H1 (cell line): ENCODE data around the gene DUSP7. TPM values are rescaled to one million over a fixed set of nuclear protein-coding genes. Genes with fewer than 3 reads are reported as not detected.

ENCODE experiments used
- CHD7 ChIP-seq: fragments of 300-600 bp; sonication (generic); IDR thresholded peaks from 2 replicates; pipeline ENCODE4 v1.7.1; 2012; ENCODE audit warnings: low read length, moderate library complexity, mild to moderate bottlenecking, inconsistent platforms; ENCODE audit not compliant: insufficient replicate concordance
- POU5F1 ChIP-seq: IDR thresholded peaks from 2 replicates; pipeline ENCODE4 v1.6.1; 2011; ENCODE audit warnings: low read depth, mild to moderate bottlenecking, low read length, moderate library complexity
- RAD21 ChIP-seq, 2 experiments: IDR thresholded peaks in 1 of 2; conservative IDR thresholded peaks in 1 of 2; 2 replicates each; pipeline ENCODE4 v1.6.1; 2011; ENCODE audit warnings: low read depth in 2 of 2, low read length in 2 of 2, improper control_type of control experiment in 1 of 2, inconsistent platforms in 1 of 2, mild to moderate bottlenecking in 1 of 2, moderate library complexity in 1 of 2
- RBBP5 ChIP-seq: IDR thresholded peaks from 2 replicates; pipeline ENCODE4 v1.7.1; 2012; ENCODE audit warnings: low read depth, mild to moderate bottlenecking, inconsistent platforms, low read length, moderate library complexity, borderline replicate concordance
- polyA plus RNA-seq, 7 experiments: library from polyadenylated mRNA; depleted of rRNA in 3 of 7; stranded (reverse) in 5 of 7; unstranded in 2 of 7; fragments of >200 nt in 5 of 7; fragments of 200-250 nt in 2 of 7; gene quantifications; 1 replicate in 5 of 7; 2 replicates in 1 of 7; 4 replicates in 1 of 7; pipeline versions ENCODE4 v1.2.1 to v1.2.3, GENCODE V29; 2011 to 2013; ENCODE audit warnings: missing spikeins in 2 of 7, mixed read lengths in 2 of 7
- total RNA-seq: library from RNA; stranded (reverse); fragmentation: NEBNext Ultra II Directional; extraction: Animal tissue kit (Norgen Biotek cat#: 25700); gene quantifications from 2 replicates; pipeline ENCODE4 v1.2.1, GENCODE V29; 2021

Gene DUSP7
- total and polyA plus RNA-seq, 2 of the 8 experiments (the other 6 are each of a cell fraction or from before 2014, with no cell fraction given) = 19.4 to 24.9 TPM

DNA sequence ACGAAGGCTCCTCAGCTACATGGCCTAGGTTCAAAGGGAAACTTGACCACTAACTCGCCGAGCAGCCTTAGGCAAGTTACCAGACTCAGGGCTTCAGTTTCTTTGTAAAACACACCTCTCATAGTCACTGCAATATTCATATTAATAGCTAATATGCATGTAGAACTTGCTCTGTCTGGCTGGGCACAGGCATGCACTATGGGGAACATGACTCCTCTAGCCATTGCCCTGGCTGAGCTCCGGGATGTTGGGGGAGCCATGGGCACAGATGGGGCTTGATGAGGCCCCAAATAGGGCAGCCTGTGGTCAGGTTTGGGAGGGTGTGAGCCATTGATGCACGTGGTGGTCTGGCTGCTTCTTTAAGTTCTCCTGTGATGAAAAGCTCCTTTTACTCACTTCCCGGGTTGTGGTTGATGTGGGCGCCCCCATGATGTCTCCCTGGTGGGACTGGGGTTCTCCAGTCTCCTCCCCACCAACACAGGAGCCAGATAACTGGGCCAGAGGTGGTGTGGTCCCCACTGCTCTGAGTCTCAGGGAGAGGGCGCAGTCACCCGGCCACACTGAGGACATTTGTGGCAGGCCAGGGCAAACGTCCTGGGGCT is 29.4 kb upstream of the DUSP7 start (continued):
- TF ChIP-seq CHD7 (no peak), RBBP5 (no peak), POU5F1 (no peak), RAD21 (IDR thresholded peaks at IDR 0.05 in 1 of 2, conservative IDR thresholded peaks at IDR 0.05 in 1 of 2; ENCODE audit: low read depth in 2 of 2, low read length in 2 of 2) (no peak)
